ENCODE results near the gene SLC25A24.
"Not testable (repeated sequence)": the region's sequence is repeated elsewhere in the genome, so short reads cannot be mapped to it uniquely, and the experiment has no call there.

The SLC25A24 gene

GRCh38 chr1:108199781-108200686 is at the start of gene SLC25A24:
Gene SLC25A24 (minus strand): TSS chr1:108200343. CDS start chr1:108200138, 205 bp downstream.
- DNase-seq = peak; percentile 88

GRCh38 chr1:108243976-108244375 is 43.8 kb upstream of the SLC25A24 start, which contains the start of gene NBPF4:
Gene NBPF4 (minus strand): TSS chr1:108244076. CDS start chr1:108243761, 315 bp downstream.
- not testable (repeated sequence) for DNase-seq

GRCh38 chr1:108239426-108239825 is 39.3 kb upstream of the SLC25A24 start:
- not testable (repeated sequence) for DNase-seq

- DNase-seq = not testable (repeated sequence)
These were observed 35.2 kb upstream of the SLC25A24 start for GRCh38 chr1:108235308-108235707.

GRCh38 chr1:108232183-108232582 is 32.0 kb upstream of the SLC25A24 start:
- DNase-seq = not testable (repeated sequence)

GRCh38 chr1:108229976-108230375 is 29.8 kb upstream of the SLC25A24 start:
- DNase-seq = not testable (repeated sequence)

GRCh38 chr1:108227772-108228171 is 27.6 kb upstream of the SLC25A24 start:
- not testable (repeated sequence) for DNase-seq

GRCh38 chr1:108226855-108227254 is 26.7 kb upstream of the SLC25A24 start:
- DNase-seq = not testable (repeated sequence)

GRCh38 chr1:108223226-108223625 is 23.1 kb upstream of the SLC25A24 start:
- DNase-seq = not testable (repeated sequence)

GRCh38 chr1:108217515-108218174 is 17.5 kb upstream of the SLC25A24 start:
- DNase-seq = not testable (repeated sequence)

GRCh38 chr1:108217007-108217406 is 16.9 kb upstream of the SLC25A24 start:
- not testable (repeated sequence) for DNase-seq

- DNase-seq = not testable (repeated sequence)
These were observed 16.1 kb upstream of the SLC25A24 start for GRCh38 chr1:108216028-108216890.

- peak; percentile 16 for DNase-seq
These were observed 14.7 kb upstream of the SLC25A24 start for GRCh38 chr1:108214641-108215465.

- DNase-seq = no peak
These were observed 10.9 kb upstream of the SLC25A24 start for GRCh38 chr1:108211014-108211413.

GRCh38 chr1:108209456-108210108 is 9.4 kb upstream of the SLC25A24 start:
- no peak for DNase-seq

- DNase-seq = no peak
These were observed 8.7 kb upstream of the SLC25A24 start for GRCh38 chr1:108208724-108209446.

GRCh38 chr1:108203582-108203981 is 3.4 kb upstream of the SLC25A24 start:
- not testable (repeated sequence) for DNase-seq

GRCh38 chr1:108201687-108202086 is 1.5 kb upstream of the SLC25A24 start:
- DNase-seq = no peak

- peak; percentile 88 for DNase-seq
These were observed 526 bp upstream of the SLC25A24 start for GRCh38 chr1:108200687-108201051.

GRCh38 chr1:108199201-108199691 is 897 bp downstream of the SLC25A24 start:
- DNase-seq = peak; percentile 64
